ENCODE data around the gene ZFAND5. TPM values are rescaled to one million over a fixed set of nuclear protein-coding genes. Genes with fewer than 3 reads are reported as not detected.

The ZFAND5 gene
- total RNA-seq, 1 donor from 2014 or later, result 183 TPM

- no peak for DNase-seq (ENCODE audit: low spot score, unreplicated experiment)
- Mint-ChIP-seq H3K4me1 (ENCODE audit: low read depth) (peaks cover 6% of the 10 kb centered on the region), H3K27ac (no peak overlapping the region), H3K9me3 (ENCODE audit: low read depth) (no peaks in the 10 kb centered on the region), H3K36me3 (ENCODE audit: insufficient read depth) (no peaks in the 10 kb centered on the region), H3K4me3 (ENCODE audit: low read depth) (no peak overlapping the region), H3K27me3 (no peaks in the 10 kb centered on the region)
- TF ChIP-seq CTCF (IDR thresholded peaks at IDR 0.05; ENCODE audit: unreplicated experiment), result no peak
Observed at GRCh38 chr9:72305707-72306106, 59.3 kb downstream of the ZFAND5 start.

- Mint-ChIP-seq H3K4me1 (ENCODE audit: low read depth) (peaks cover 6% of the 10 kb centered on the region), H3K4me3 (ENCODE audit: low read depth) (no peak overlapping the region), H3K27me3 (no peaks in the 10 kb centered on the region), H3K27ac (no peak overlapping the region), H3K9me3 (ENCODE audit: low read depth) (no peaks in the 10 kb centered on the region), H3K36me3 (ENCODE audit: insufficient read depth) (no peaks in the 10 kb centered on the region)
- TF ChIP-seq CTCF (IDR thresholded peaks at IDR 0.05; ENCODE audit: unreplicated experiment), result no peak
- no peak for DNase-seq (ENCODE audit: low spot score, unreplicated experiment)
Observed at GRCh38 chr9:72305102-72305546, 59.9 kb downstream of the ZFAND5 start.

- no peak overlapping the region for H3K4me3 Mint-ChIP-seq (ENCODE audit: low read depth)
- no peak for TF ChIP-seq CTCF (IDR thresholded peaks at IDR 0.05; ENCODE audit: unreplicated experiment)
- no peaks in the 10 kb centered on the region for H3K36me3 Mint-ChIP-seq (ENCODE audit: insufficient read depth)
- no peaks in the 10 kb centered on the region for H3K27me3 Mint-ChIP-seq
- no peak for DNase-seq (ENCODE audit: low spot score, unreplicated experiment)
- H3K9me3 Mint-ChIP-seq (ENCODE audit: low read depth), result no peaks in the 10 kb centered on the region
- peaks cover 3% of the 10 kb centered on the region for H3K4me1 Mint-ChIP-seq (ENCODE audit: low read depth)
- no peak overlapping the region for H3K27ac Mint-ChIP-seq
Observed at GRCh38 chr9:72304538-72304937, 60.5 kb downstream of the ZFAND5 start.

Other genes with a start within 250 kb of the ZFAND5 start
- 5.5 and 5.8 TPM in 2 replicates for gene GDA, start 215.8 kb downstream of the ZFAND5 start, total RNA-seq
- gene TMC1, start 156.4 kb upstream of the ZFAND5 start, total RNA-seq, result not detected in 2 replicates

All from progenitor cell of endocrine pancreas (in vitro differentiated cells).